ENCODE results near the gene LIF. TPM values are rescaled to one million over a fixed set of nuclear protein-coding genes. Genes with fewer than 3 reads are reported as not detected.

Gene LIF
- total RNA-seq, 4 donors from 2014 or later = 4.2 to 15.3 (median 8.5) TPM

- no peak overlapping the region for H3K4me3 ChIP-seq
- peaks cover 29% of the 10 kb centered on the region for H3K4me1 ChIP-seq
- H3K9me3 ChIP-seq = no peaks in the 10 kb centered on the region
- DNase-seq (ENCODE audit: low spot score in 2 of 2) = no peak
- H3K27ac ChIP-seq = no peak overlapping the region
- WGBS = 72% methylated on average over 15 of the region's 15 CpGs
- no peaks in the 10 kb centered on the region for H3K36me3 ChIP-seq
- peaks cover 3% of the 10 kb centered on the region for H3K27me3 ChIP-seq
- no peak for TF ChIP-seq POLR2AphosphoS5 (IDR thresholded peaks at IDR 0.05)
- TF ChIP-seq CTCF (IDR thresholded peaks at IDR 0.05) = no peak
- TF ChIP-seq EP300 (IDR thresholded peaks at IDR 0.05) = no peak
- TF ChIP-seq POLR2A (IDR thresholded peaks at IDR 0.05) = no peak
Observed at GRCh38 chr22:30241576-30242371, 4.8 kb downstream of the LIF start.

- TF ChIP-seq POLR2AphosphoS5 (IDR thresholded peaks at IDR 0.05) (no peak), CTCF (IDR thresholded peaks at IDR 0.05) (no peak), EP300 (IDR thresholded peaks at IDR 0.05) (no peak), POLR2A (IDR thresholded peaks at IDR 0.05) (no peak)
- DNase-seq (ENCODE audit: low spot score in 2 of 2) = no peak
- WGBS = 84% methylated on average over 24 of the region's 24 CpGs
- Histone ChIP-seq H3K36me3 (no peaks in the 10 kb centered on the region), H3K27ac (no peak overlapping the region), H3K9me3 (no peaks in the 10 kb centered on the region), H3K27me3 (peaks cover 1% of the 10 kb centered on the region), H3K4me1 (peaks cover 19% of the 10 kb centered on the region), H3K4me3 (no peak overlapping the region)
Observed at GRCh38 chr22:30240541-30241417, 5.8 kb downstream of the LIF start.

GRCh38 chr22:30239488-30240405 lies 6.8 kb downstream of the LIF start:
- TF ChIP-seq CTCF (IDR thresholded peaks at IDR 0.05) (no peak), POLR2A (IDR thresholded peaks at IDR 0.05) (no peak), EP300 (IDR thresholded peaks at IDR 0.05) (no peak), POLR2AphosphoS5 (IDR thresholded peaks at IDR 0.05) (no peak)
- Histone ChIP-seq H3K4me3 (no peak overlapping the region), H3K4me1 (peaks cover 20% of the 10 kb centered on the region), H3K27me3 (no peaks in the 10 kb centered on the region), H3K27ac (no peak overlapping the region), H3K9me3 (no peaks in the 10 kb centered on the region), H3K36me3 (no peaks in the 10 kb centered on the region)
- no peak for DNase-seq (ENCODE audit: low spot score in 2 of 2)
- WGBS = 82% methylated on average over 16 of the region's 17 CpGs

- no peak for DNase-seq (ENCODE audit: low spot score in 2 of 2)
- no peak for TF ChIP-seq POLR2A (IDR thresholded peaks at IDR 0.05)
- TF ChIP-seq POLR2AphosphoS5 (IDR thresholded peaks at IDR 0.05) = no peak
- TF ChIP-seq EP300 (IDR thresholded peaks at IDR 0.05) = no peak
- TF ChIP-seq CTCF (IDR thresholded peaks at IDR 0.05) = no peak
- no peaks in the 10 kb centered on the region for H3K9me3 ChIP-seq
- H3K4me3 ChIP-seq = no peak overlapping the region
- peaks cover 21% of the 10 kb centered on the region for H3K4me1 ChIP-seq
- H3K27ac ChIP-seq = no peak overlapping the region
- H3K27me3 ChIP-seq = no peaks in the 10 kb centered on the region
- WGBS = 71% methylated on average over 26 of the region's 27 CpGs
- no peaks in the 10 kb centered on the region for H3K36me3 ChIP-seq
Observed at GRCh38 chr22:30238661-30239487, 7.7 kb downstream of the LIF start.
